Karpas-422 (cell line): ENCODE data around the gene HDDC2. TPM values are rescaled to one million over a fixed set of nuclear protein-coding genes. Genes with fewer than 3 reads are reported as not detected.

Source experiments
- DNase-seq: peaks from one replicate; pipeline ENCODE4 v3.0.0-alpha.2; 2015
- H2AFZ ChIP-seq: fragments of 200-600 bp; sonication (generic); 2 replicates; pipeline ENCODE4 v1.6.1; 2014; ENCODE audit warnings: antibody characterized with exemption, low read length, mixed read lengths
- H3K27ac ChIP-seq: fragments of 200-600 bp; sonication (generic); 2 replicates; pipeline ENCODE4 v1.5.1; 2014; ENCODE audit warnings: mild to moderate bottlenecking, low read length, moderate library complexity
- H3K27me3 ChIP-seq: fragments of 200-600 bp; sonication (generic); 2 replicates; pipeline ENCODE4 v1.6.1; 2014; ENCODE audit warnings: low read length, mixed read lengths
- H3K36me3 ChIP-seq: fragments of 200-600 bp; sonication (generic); 2 replicates; pipeline ENCODE4 v1.6.1; 2014; ENCODE audit warnings: low read length, mixed read lengths; ENCODE audit not compliant: insufficient read depth
- H3K4me1 ChIP-seq: fragments of 200-600 bp; sonication (generic); 2 replicates; pipeline ENCODE4 v1.6.1; 2014; ENCODE audit warnings: mild to moderate bottlenecking, low read length, mixed read lengths
- H3K4me2 ChIP-seq: fragments of 200-600 bp; sonication (generic); 2 replicates; pipeline ENCODE4 v1.6.1; 2014; ENCODE audit warnings: low read length, low read depth, mild to moderate bottlenecking; ENCODE audit not compliant: poor library complexity, severe bottlenecking
- H3K4me3 ChIP-seq: fragments of 200-600 bp; sonication (generic); 2 replicates; pipeline ENCODE4 v1.5.1; 2014; ENCODE audit warnings: mild to moderate bottlenecking, antibody characterized with exemption, low read length, mixed read lengths
- H3K79me2 ChIP-seq: fragments of 200-600 bp; sonication (generic); 2 replicates; pipeline ENCODE4 v1.6.1; 2014; ENCODE audit warnings: mild to moderate bottlenecking, low read length, mixed read lengths
- H3K9ac ChIP-seq: fragments of 200-600 bp; sonication (generic); 2 replicates; pipeline ENCODE4 v1.6.0; 2014; ENCODE audit warnings: low read length
- H3K9me2 ChIP-seq: fragments of 200-600 bp; sonication (generic), shearing (Covaris generic); replicated peaks from 2 replicates; pipeline ENCODE4 v1.6.0; 2014; ENCODE audit warnings: mild to moderate bottlenecking, low read length, moderate library complexity; ENCODE audit not compliant: insufficient read depth
- H3K9me3 ChIP-seq: fragments of 300-700, 200-600 bp; sonication (generic); 2 replicates; pipeline ENCODE4 v1.6.1; 2014; ENCODE audit warnings: low read length, mixed read lengths
- H4K20me1 ChIP-seq: fragments of 200-600 bp; sonication (generic); 2 replicates; pipeline ENCODE4 v1.6.1; 2014; ENCODE audit warnings: mild to moderate bottlenecking, antibody characterized with exemption, low read length, low read depth; ENCODE audit not compliant: insufficient read depth
- total RNA-seq: library from RNA; depleted of rRNA; stranded (reverse); fragments of >200 nt; shearing (Covaris generic); gene quantifications from 2 replicates; pipeline ENCODE4 v1.2.3, GENCODE V29; 2014; ENCODE audit warnings: low replicate concordance

The HDDC2 gene
- total RNA-seq, 1 experiment from 2014 or later = 167 TPM

- H3K9me3 ChIP-seq = no peaks in the 10 kb centered on the region
Measured at GRCh38 chr6:125273965-125274364, 27.8 kb downstream of the HDDC2 start.

GRCh38 chr6:125273251-125273650 is 28.5 kb downstream of the HDDC2 start:
- no peaks in the 10 kb centered on the region for H3K27me3 ChIP-seq
- no peaks in the 10 kb centered on the region for H3K9me3 ChIP-seq
- no peaks in the 10 kb centered on the region for H4K20me1 ChIP-seq
- peaks cover 27% of the 10 kb centered on the region for H3K36me3 ChIP-seq
- H3K9me2 ChIP-seq = no peaks in the 10 kb centered on the region
- H3K4me1 ChIP-seq = no peaks in the 10 kb centered on the region
- no peak overlapping the region for H3K27ac ChIP-seq
- H3K4me2 ChIP-seq = no peak overlapping the region
- no peak overlapping the region for H2AFZ ChIP-seq
- no peaks in the 10 kb centered on the region for H3K79me2 ChIP-seq
- no peak for DNase-seq
- no peak overlapping the region for H3K9ac ChIP-seq
- no peak overlapping the region for H3K4me3 ChIP-seq

More at GRCh38 chr6:125273965-125274364, 27.8 kb downstream of the HDDC2 start:
- Histone ChIP-seq H3K9me2 (no peaks in the 10 kb centered on the region), H3K4me3 (no peak overlapping the region), H3K4me2 (no peak overlapping the region), H2AFZ (no peak overlapping the region), H3K9ac (no peak overlapping the region), H3K79me2 (peaks cover 7% of the 10 kb centered on the region), H3K27me3 (no peaks in the 10 kb centered on the region), H3K4me1 (no peaks in the 10 kb centered on the region), H4K20me1 (peaks cover 3% of the 10 kb centered on the region; the same call in 1 of the 2 replicates), H3K36me3 (peaks cover 27% of the 10 kb centered on the region), H3K27ac (no peak overlapping the region)
- no peak for DNase-seq

- Histone ChIP-seq H3K9ac (no peak overlapping the region), H3K27ac (no peak overlapping the region), H3K4me1 (no peaks in the 10 kb centered on the region), H3K9me2 (no peaks in the 10 kb centered on the region), H3K9me3 (no peaks in the 10 kb centered on the region), H3K79me2 (no peaks in the 10 kb centered on the region), H3K4me2 (no peak overlapping the region), H4K20me1 (no peaks in the 10 kb centered on the region), H3K36me3 (peaks cover 17% of the 10 kb centered on the region), H3K27me3 (no peaks in the 10 kb centered on the region), H2AFZ (no peak overlapping the region), H3K4me3 (no peak overlapping the region)
- DNase-seq = no peak
Measured at GRCh38 chr6:125271486-125272159, 30.1 kb downstream of the HDDC2 start.

- H3K4me1 ChIP-seq = no peaks in the 10 kb centered on the region
- H3K36me3 ChIP-seq = peaks cover 8% of the 10 kb centered on the region
- DNase-seq = no peak
- no peak overlapping the region for H3K9ac ChIP-seq
- no peaks in the 10 kb centered on the region for H3K9me3 ChIP-seq
- H3K9me2 ChIP-seq = no peaks in the 10 kb centered on the region
- no peak overlapping the region for H3K4me3 ChIP-seq
- no peak overlapping the region for H3K4me2 ChIP-seq
- H4K20me1 ChIP-seq = no peaks in the 10 kb centered on the region
- H3K79me2 ChIP-seq = no peaks in the 10 kb centered on the region
- no peaks in the 10 kb centered on the region for H3K27me3 ChIP-seq
- H3K27ac ChIP-seq = no peak overlapping the region
- H2AFZ ChIP-seq = no peak overlapping the region
Measured at GRCh38 chr6:125270380-125270779, 31.4 kb downstream of the HDDC2 start.

GRCh38 chr6:125269328-125269985 is 32.3 kb downstream of the HDDC2 start:
- no peak overlapping the region for H3K4me3 ChIP-seq
- no peak overlapping the region for H2AFZ ChIP-seq
- H3K4me2 ChIP-seq = no peak overlapping the region
- no peaks in the 10 kb centered on the region for H3K36me3 ChIP-seq
- no peaks in the 10 kb centered on the region for H3K4me1 ChIP-seq
- H4K20me1 ChIP-seq = no peaks in the 10 kb centered on the region
- DNase-seq = no peak
- H3K9ac ChIP-seq = no peak overlapping the region
- no peaks in the 10 kb centered on the region for H3K9me3 ChIP-seq
- no peak overlapping the region for H3K27ac ChIP-seq
- no peaks in the 10 kb centered on the region for H3K9me2 ChIP-seq
- no peaks in the 10 kb centered on the region for H3K27me3 ChIP-seq
- no peaks in the 10 kb centered on the region for H3K79me2 ChIP-seq

- H3K79me2 ChIP-seq = no peaks in the 10 kb centered on the region
Measured at GRCh38 chr6:125268765-125269164, 33.0 kb downstream of the HDDC2 start.

GRCh38 chr6:125267806-125268523 is 33.8 kb downstream of the HDDC2 start:
- H4K20me1 ChIP-seq = no peaks in the 10 kb centered on the region
- H3K9me3 ChIP-seq = no peaks in the 10 kb centered on the region
- H3K9me2 ChIP-seq = no peaks in the 10 kb centered on the region
- no peak overlapping the region for H3K27ac ChIP-seq
- no peak overlapping the region for H2AFZ ChIP-seq
- H3K27me3 ChIP-seq = no peaks in the 10 kb centered on the region
- H3K4me1 ChIP-seq = no peaks in the 10 kb centered on the region
- H3K79me2 ChIP-seq = no peaks in the 10 kb centered on the region
- no peak overlapping the region for H3K4me3 ChIP-seq
- no peak for DNase-seq
- no peak overlapping the region for H3K4me2 ChIP-seq
- H3K9ac ChIP-seq = no peak overlapping the region
- no peaks in the 10 kb centered on the region for H3K36me3 ChIP-seq

More at GRCh38 chr6:125268765-125269164, 33.0 kb downstream of the HDDC2 start:
- H3K27ac ChIP-seq = no peak overlapping the region
- no peaks in the 10 kb centered on the region for H3K9me2 ChIP-seq
- no peaks in the 10 kb centered on the region for H3K9me3 ChIP-seq
- no peaks in the 10 kb centered on the region for H3K27me3 ChIP-seq
- no peak overlapping the region for H2AFZ ChIP-seq
- H3K9ac ChIP-seq = no peak overlapping the region
- H3K4me3 ChIP-seq = no peak overlapping the region
- no peaks in the 10 kb centered on the region for H4K20me1 ChIP-seq
- H3K4me2 ChIP-seq = no peak overlapping the region
- H3K4me1 ChIP-seq = no peaks in the 10 kb centered on the region
- DNase-seq = no peak
- H3K36me3 ChIP-seq = no peaks in the 10 kb centered on the region

GRCh38 chr6:125264476-125264875 is 37.3 kb downstream of the HDDC2 start:
- Histone ChIP-seq H2AFZ (no peak overlapping the region), H3K27ac (no peak overlapping the region), H3K4me3 (no peak overlapping the region), H3K27me3 (no peaks in the 10 kb centered on the region), H3K4me1 (no peaks in the 10 kb centered on the region), H3K4me2 (no peak overlapping the region), H3K36me3 (no peaks in the 10 kb centered on the region), H3K79me2 (no peaks in the 10 kb centered on the region), H4K20me1 (no peaks in the 10 kb centered on the region), H3K9me3 (no peaks in the 10 kb centered on the region), H3K9me2 (no peaks in the 10 kb centered on the region), H3K9ac (no peak overlapping the region)
- DNase-seq = no peak
